Natural killer cell (primary cell): ENCODE measurements around the gene DLL4. TPM values are rescaled to one million over a fixed set of nuclear protein-coding genes. Genes with fewer than 3 reads are reported as not detected.
A peak's percentile ranks its signal among the peaks of the same experiment; 100 is the strongest.

ENCODE experiments used
- ATAC-seq, 3 donors: fragments of 150-1000 bp in 2 of 3; fragments of 200-7000 bp in 1 of 3; cut with Tn5 transposase; 1 replicate in 1 of 3; 2 replicates in 2 of 3; pipeline ENCODE4 v1.10.0; 2021; ENCODE audit warnings: mild to moderate bottlenecking in 2 of 3, moderate library complexity in 2 of 3
- DNase-seq, 2 donors: peaks; one replicate each; pipeline versions ENCODE4 v3.0.0 to v3.0.0-alpha.2; 2013 to 2021; ENCODE audit warnings: mixed read lengths in 1 of 2
- H3K27ac ChIP-seq: one replicate; pipeline ENCODE4 v1.5.1; 2013; ENCODE audit warnings: mild to moderate bottlenecking, low read length
- H3K27me3 ChIP-seq: one replicate; pipeline ENCODE4 v1.6.1; 2013; ENCODE audit warnings: low read length; ENCODE audit not compliant: control insufficient read depth, insufficient read depth
- H3K36me3 ChIP-seq: one replicate; pipeline ENCODE4 v1.6.1; 2013; ENCODE audit warnings: low read length; ENCODE audit not compliant: control insufficient read depth, insufficient read depth
- H3K4me1 ChIP-seq: one replicate; pipeline ENCODE4 v1.6.1; 2013; ENCODE audit warnings: low read length; ENCODE audit not compliant: control insufficient read depth, insufficient read depth
- H3K4me3 ChIP-seq: one replicate; pipeline ENCODE4 v1.5.1; 2013; ENCODE audit warnings: low read length
- H3K9me3 ChIP-seq: one replicate; pipeline ENCODE4 v1.6.1; 2013; ENCODE audit warnings: low read length; ENCODE audit not compliant: control insufficient read depth, insufficient read depth
- H3K27ac Mint-ChIP-seq, 2 donors: one replicate each; pipeline ENCODE4 v1.8.0; 2022; ENCODE audit warnings: mild to moderate bottlenecking in 2 of 2, mixed read lengths in 2 of 2, moderate library complexity in 1 of 2
- H3K27me3 Mint-ChIP-seq, 2 donors: one replicate each; pipeline ENCODE4 v1.8.0; 2022; ENCODE audit warnings: low read depth in 2 of 2, mixed read lengths in 2 of 2
- H3K36me3 Mint-ChIP-seq: one replicate; pipeline ENCODE4 v1.8.0; 2022; ENCODE audit warnings: mixed read lengths
- H3K4me1 Mint-ChIP-seq, 2 donors: one replicate each; pipeline ENCODE4 v1.8.0; 2022; ENCODE audit warnings: mixed read lengths in 2 of 2
- H3K4me3 Mint-ChIP-seq: one replicate; pipeline ENCODE4 v1.8.0; 2022; ENCODE audit warnings: mild to moderate bottlenecking, moderate library complexity, mixed read lengths
- H3K9me3 Mint-ChIP-seq, 2 donors: one replicate each; pipeline ENCODE4 v1.8.0; 2022; ENCODE audit warnings: mixed read lengths in 2 of 2
- CTCF ChIP-seq: fragments of 200-600 bp; IDR thresholded peaks from one replicate; pipeline ENCODE4 v1.8.0; 2022; ENCODE audit warnings: antibody characterized with exemption
- WGBS: methylation state at CpG from one replicate; pipeline ENCODE4 v1.1.7; 2013; ENCODE audit warnings: missing lambda C conversion rate; ENCODE audit not compliant: insufficient coverage; 5-methylcytosine and 5-hydroxymethylcytosine counted together
- intact Hi-C: fragments of 100-400 bp; cut with micrococcal nuclease; formaldehyde crosslinking; loops from one replicate; pipeline ENCODE4 v1.14.2; 2022
- total RNA-seq, 4 donors: library from RNA; stranded (reverse); fragments of 120-200 nt in 1 of 4; gene quantifications; one replicate each; pipeline versions ENCODE4 v1.2.3 to v1.2.4, GENCODE V29; 2013 to 2022

The DLL4 gene
- total RNA-seq, 3 donors from 2014 or later (not counting 1 experiment from before 2014, with no cell fraction given), result 0.10 to 0.16 TPM; not detected in 1

- no peak overlapping the region for H3K4me3 Mint-ChIP-seq
- H3K4me1 Mint-ChIP-seq, result peaks cover 12 to 25% of the 10 kb centered on the region in 2 donors
- H3K27ac Mint-ChIP-seq, result no peak overlapping the region
- TF ChIP-seq CTCF, result no peak
- intact Hi-C loops, result no loop called here
- H3K4me3 ChIP-seq, result no peak overlapping the region
- H3K9me3 ChIP-seq, result no peaks in the 10 kb centered on the region
- no peaks in the 10 kb centered on the region for H3K9me3 Mint-ChIP-seq
- H3K27me3 Mint-ChIP-seq, result peaks cover 15 to 36% of the 10 kb centered on the region in 2 donors
- DNase-seq (no peak), ATAC-seq (no peak)
- no peaks in the 10 kb centered on the region for H3K36me3 ChIP-seq
- no peak overlapping the region for H3K27ac ChIP-seq
- WGBS, result 96% methylated on average over 9 of the region's 9 CpGs
- H3K36me3 Mint-ChIP-seq, result no peaks in the 10 kb centered on the region
- peaks cover 30% of the 10 kb centered on the region for H3K4me1 ChIP-seq
- H3K27me3 ChIP-seq, result peaks cover 24% of the 10 kb centered on the region
Measured at GRCh38 chr15:40923551-40923950, 5.6 kb upstream of the DLL4 start.

- peaks cover 40% of the 10 kb centered on the region for H3K27me3 ChIP-seq
Measured at GRCh38 chr15:40925495-40925862, 3.7 kb upstream of the DLL4 start.

GRCh38 chr15:40925863-40926658 lies 3.1 kb upstream of the DLL4 start:
- Mint-ChIP-seq H3K36me3 (no peaks in the 10 kb centered on the region), H3K4me3 (peak overlapping the region; percentile 78), H3K4me1 (peaks cover 30 to 50% of the 10 kb centered on the region in 2 donors), H3K27me3 (peaks cover 27 to 55% of the 10 kb centered on the region in 2 donors), H3K9me3 (no peaks in the 10 kb centered on the region), H3K27ac (no peak overlapping the region)
- DNase-seq (peak in 1 of 2 donors; percentile 41), ATAC-seq (peak; percentile 19 to 37 (median 25))
- TF ChIP-seq CTCF, result no peak
- no peaks in the 10 kb centered on the region for H3K9me3 ChIP-seq
- WGBS, result 2% methylated on average over 61 of the region's 61 CpGs
- H3K27ac ChIP-seq, result no peak overlapping the region
- intact Hi-C loops, result no loop called here
- peaks cover 42% of the 10 kb centered on the region for H3K27me3 ChIP-seq
- H3K36me3 ChIP-seq, result no peaks in the 10 kb centered on the region
- H3K4me1 ChIP-seq, result peaks cover 55% of the 10 kb centered on the region
- H3K4me3 ChIP-seq, result no peak overlapping the region

More at GRCh38 chr15:40925495-40925862, 3.7 kb upstream of the DLL4 start:
- peaks cover 21 to 51% of the 10 kb centered on the region in 2 donors for H3K27me3 Mint-ChIP-seq
- H3K36me3 Mint-ChIP-seq, result no peaks in the 10 kb centered on the region
- no peak overlapping the region for H3K4me3 Mint-ChIP-seq
- no peaks in the 10 kb centered on the region for H3K9me3 Mint-ChIP-seq
- Histone ChIP-seq H3K9me3 (no peaks in the 10 kb centered on the region), H3K4me1 (peaks cover 49% of the 10 kb centered on the region), H3K4me3 (no peak overlapping the region), H3K36me3 (no peaks in the 10 kb centered on the region), H3K27ac (no peak overlapping the region)
- no peak overlapping the region for H3K27ac Mint-ChIP-seq
- DNase-seq (no peak), ATAC-seq (no peak)
- intact Hi-C loops, result no loop called here
- TF ChIP-seq CTCF, result no peak
- 11% methylated on average over 30 of the region's 30 CpGs for WGBS
- peaks cover 24 to 44% of the 10 kb centered on the region in 2 donors for H3K4me1 Mint-ChIP-seq
